PFSK-1 (cell line): ENCODE measurements around the gene WDR62.
A peak's percentile ranks its signal among the peaks of the same experiment; 100 is the strongest.

Source experiments
- FOXP2 ChIP-seq: optimal IDR thresholded peaks from 2 replicates; pipeline ENCODE3; 2011; ENCODE audit warnings: borderline replicate concordance, control low read depth, inconsistent platforms; ENCODE audit not compliant: insufficient read depth; ENCODE audit errors: extremely low read length, extremely low read depth
- POLR2AphosphoS5 ChIP-seq: IDR thresholded peaks from 2 replicates; pipeline ENCODE4 v1.6.1; 2012; ENCODE audit warnings: low read depth, mild to moderate bottlenecking, control low read depth, low read length, moderate library complexity
- REST ChIP-seq, 2 experiments: IDR thresholded peaks; 2 replicates each; pipeline versions ENCODE4 v1.6.1 to v1.8.0; 2011 to 2012; ENCODE audit warnings: low read depth in 2 of 2, low read length in 2 of 2, control low read depth in 1 of 2, inconsistent platforms in 1 of 2, mild to moderate bottlenecking in 1 of 2, moderate library complexity in 1 of 2; ENCODE audit not compliant: insufficient read depth in 1 of 2
- SIN3A ChIP-seq: IDR thresholded peaks from 2 replicates; pipeline ENCODE4 v1.6.1; 2012; ENCODE audit warnings: mild to moderate bottlenecking, low read length, moderate library complexity, borderline replicate concordance; ENCODE audit not compliant: insufficient read depth
- TAF1 ChIP-seq: IDR thresholded peaks from 2 replicates; pipeline ENCODE4 v1.6.1; 2012; ENCODE audit warnings: low read length, control low read depth, borderline replicate concordance; ENCODE audit not compliant: insufficient read depth

Gene WDR62

GRCh38 chr19:36028313-36029041 is 26.2 kb upstream of the WDR62 start:
- no peak for TF ChIP-seq REST (IDR thresholded peaks at IDR 0.05; ENCODE audit: insufficient read depth in 1 of 2, low read depth in 2 of 2, low read length in 2 of 2)

- no peak for TF ChIP-seq TAF1
- no peak for TF ChIP-seq SIN3A
- no peak for TF ChIP-seq POLR2AphosphoS5
- no peak for TF ChIP-seq REST (IDR thresholded peaks at IDR 0.05; ENCODE audit: insufficient read depth in 1 of 2, low read depth in 2 of 2, low read length in 2 of 2)
- TF ChIP-seq FOXP2: no peak
These were observed 24.2 kb upstream of the WDR62 start for GRCh38 chr19:36030264-36031148.

GRCh38 chr19:36031308-36031707 is 23.4 kb upstream of the WDR62 start:
- TF ChIP-seq SIN3A: no peak
- no peak for TF ChIP-seq TAF1
- TF ChIP-seq POLR2AphosphoS5: no peak
- TF ChIP-seq FOXP2: no peak

GRCh38 chr19:36032251-36033104 is 22.2 kb upstream of the WDR62 start, which contains the start of gene CLIP3:
Gene CLIP3 (minus strand): TSS chr19:36032873. CDS start chr19:36032357, 516 bp downstream.
- peak; percentile 36 for TF ChIP-seq FOXP2
- TF ChIP-seq TAF1: no peak
- TF ChIP-seq SIN3A: no peak

GRCh38 chr19:36040495-36040894 is 14.2 kb upstream of the WDR62 start:
- TF ChIP-seq SIN3A (no peak), FOXP2 (no peak), POLR2AphosphoS5 (no peak), TAF1 (no peak), REST (IDR thresholded peaks at IDR 0.05; ENCODE audit: insufficient read depth in 1 of 2, low read depth in 2 of 2, low read length in 2 of 2) (no peak)

- no peak for TF ChIP-seq POLR2AphosphoS5
- no peak for TF ChIP-seq TAF1
- TF ChIP-seq SIN3A: no peak
- TF ChIP-seq FOXP2: no peak
- no peak for TF ChIP-seq REST (IDR thresholded peaks at IDR 0.05; ENCODE audit: insufficient read depth in 1 of 2, low read depth in 2 of 2, low read length in 2 of 2)
These were observed 12.9 kb upstream of the WDR62 start for GRCh38 chr19:36041831-36042230.
